WI38 (cell line): ENCODE measurements around the gene GLCCI1.
"Not testable (repeated sequence)": the region's sequence is repeated elsewhere in the genome, so short reads cannot be mapped to it uniquely, and the experiment has no call there.

Experiments
- H3K4me3 ChIP-seq: 2 replicates; pipeline ENCODE4 v1.5.1; 2011; ENCODE audit warnings: low read depth, mild to moderate bottlenecking, control low read depth, low read length
- TF ChIP-seq, protein P1 (sequence below): IDR thresholded peaks from 2 replicates; pipeline ENCODE4 v1.5.1; 2012; ENCODE audit warnings: low read depth, mild to moderate bottlenecking, control low read depth, low read length

The GLCCI1 gene

DNA sequence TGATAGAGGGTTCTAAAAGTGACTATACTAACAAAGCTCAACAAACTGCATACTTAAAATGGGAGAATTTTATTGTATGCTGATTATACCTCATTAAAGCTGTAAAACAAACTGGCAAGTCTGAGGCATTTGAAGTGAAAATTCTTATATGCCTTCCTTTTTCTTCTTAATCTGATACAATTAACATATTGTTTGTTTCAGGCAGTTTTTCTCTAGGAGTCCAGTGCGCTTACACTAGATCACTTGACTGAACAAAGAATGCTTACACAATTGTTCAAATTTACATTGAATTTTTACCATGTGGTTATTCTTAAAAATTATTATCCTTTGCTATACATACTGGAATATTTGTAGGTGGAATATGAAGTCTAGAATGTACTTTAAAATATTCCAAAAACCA, 89.0 kb downstream of the GLCCI1 start:
- TF ChIP-seq, protein P1, sequence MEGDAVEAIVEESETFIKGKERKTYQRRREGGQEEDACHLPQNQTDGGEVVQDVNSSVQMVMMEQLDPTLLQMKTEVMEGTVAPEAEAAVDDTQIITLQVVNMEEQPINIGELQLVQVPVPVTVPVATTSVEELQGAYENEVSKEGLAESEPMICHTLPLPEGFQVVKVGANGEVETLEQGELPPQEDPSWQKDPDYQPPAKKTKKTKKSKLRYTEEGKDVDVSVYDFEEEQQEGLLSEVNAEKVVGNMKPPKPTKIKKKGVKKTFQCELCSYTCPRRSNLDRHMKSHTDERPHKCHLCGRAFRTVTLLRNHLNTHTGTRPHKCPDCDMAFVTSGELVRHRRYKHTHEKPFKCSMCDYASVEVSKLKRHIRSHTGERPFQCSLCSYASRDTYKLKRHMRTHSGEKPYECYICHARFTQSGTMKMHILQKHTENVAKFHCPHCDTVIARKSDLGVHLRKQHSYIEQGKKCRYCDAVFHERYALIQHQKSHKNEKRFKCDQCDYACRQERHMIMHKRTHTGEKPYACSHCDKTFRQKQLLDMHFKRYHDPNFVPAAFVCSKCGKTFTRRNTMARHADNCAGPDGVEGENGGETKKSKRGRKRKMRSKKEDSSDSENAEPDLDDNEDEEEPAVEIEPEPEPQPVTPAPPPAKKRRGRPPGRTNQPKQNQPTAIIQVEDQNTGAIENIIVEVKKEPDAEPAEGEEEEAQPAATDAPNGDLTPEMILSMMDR, result no peak
- no peak overlapping the region for H3K4me3 ChIP-seq

DNA sequence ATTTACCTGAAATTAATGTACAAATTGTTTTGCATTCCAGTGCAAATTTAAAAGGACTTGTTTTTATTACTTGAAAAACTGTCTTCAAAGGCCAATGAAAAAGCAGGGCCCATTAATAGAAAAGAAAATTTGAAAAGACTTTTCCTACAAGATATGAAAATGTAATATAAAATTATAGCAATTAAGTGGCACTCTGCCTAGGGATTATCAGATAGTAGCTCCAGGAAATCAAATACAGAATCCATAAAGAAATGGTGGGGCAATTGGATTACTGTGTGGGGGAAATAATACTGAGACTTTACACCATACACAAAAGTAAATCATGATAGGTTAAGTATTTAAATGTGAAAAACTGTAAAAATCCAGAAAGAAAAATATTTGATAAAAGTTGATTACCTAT, 89.7 kb downstream of the GLCCI1 start:
- TF ChIP-seq, protein P1, result no peak

DNA sequence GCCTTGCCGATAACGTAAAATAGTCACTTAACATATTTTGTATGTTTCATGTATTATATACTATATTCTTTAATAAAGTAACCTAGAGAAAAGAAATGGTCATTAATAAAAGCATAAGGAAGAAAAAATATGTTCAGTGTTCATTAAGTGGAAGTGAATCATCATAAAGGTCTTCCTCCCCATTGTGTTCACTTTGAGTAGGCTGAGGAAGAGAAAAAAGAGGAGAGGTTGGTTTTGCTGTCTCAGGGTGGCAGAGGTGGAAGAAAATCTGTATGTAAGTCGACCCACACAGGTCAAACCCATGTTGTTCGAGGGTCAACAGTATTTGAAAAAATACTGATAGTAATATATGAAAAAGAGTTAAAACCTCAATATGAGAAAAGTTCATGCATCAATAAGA, 90.3 kb downstream of the GLCCI1 start:
- H3K4me3 ChIP-seq, result no peak overlapping the region
- TF ChIP-seq, protein P1, result no peak

More for the DNA sequence above, 89.7 kb downstream of the GLCCI1 start:
- H3K4me3 ChIP-seq, result no peak overlapping the region

DNA sequence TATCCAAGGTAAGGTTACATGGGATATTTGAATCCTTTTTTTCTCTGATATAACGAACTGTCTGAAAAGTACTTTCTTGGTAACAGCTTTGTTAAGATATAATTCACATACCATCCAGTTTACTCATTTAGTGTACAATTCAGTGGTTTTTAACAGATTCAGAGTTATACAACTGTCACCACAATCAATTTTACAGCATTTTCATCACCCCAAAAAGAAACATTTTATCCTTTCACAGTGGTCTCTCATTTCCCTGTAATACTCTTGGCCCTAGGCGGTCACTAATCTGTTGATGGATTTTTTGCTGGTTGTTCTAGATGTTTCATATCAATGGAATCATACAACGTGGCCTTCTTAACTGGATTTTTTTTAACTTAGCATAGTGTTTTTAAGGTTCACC, 91.6 kb downstream of the GLCCI1 start:
- H3K4me3 ChIP-seq, result no peak overlapping the region
- TF ChIP-seq, protein P1, result no peak

DNA sequence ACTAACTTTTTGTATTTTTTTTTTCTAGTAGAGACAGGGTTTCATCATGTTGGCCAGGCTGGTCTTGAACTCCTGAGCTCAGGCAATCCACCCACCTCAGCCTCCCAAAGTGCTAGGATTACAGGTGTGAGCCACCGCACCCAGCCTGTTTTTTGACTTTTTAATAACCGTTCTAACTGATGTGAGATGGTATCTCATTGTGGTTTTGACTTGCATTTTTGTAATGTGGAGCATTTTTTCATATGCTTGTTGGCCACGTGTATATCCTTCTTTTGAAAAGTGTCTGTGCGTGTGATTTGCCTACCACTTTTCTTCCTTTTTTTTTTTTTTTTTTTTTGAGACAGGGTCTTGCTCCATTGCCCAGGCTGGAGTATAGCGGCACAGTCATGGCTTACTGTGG, 94.7 kb downstream of the GLCCI1 start:
- not testable (repeated sequence) for H3K4me3 ChIP-seq

DNA sequence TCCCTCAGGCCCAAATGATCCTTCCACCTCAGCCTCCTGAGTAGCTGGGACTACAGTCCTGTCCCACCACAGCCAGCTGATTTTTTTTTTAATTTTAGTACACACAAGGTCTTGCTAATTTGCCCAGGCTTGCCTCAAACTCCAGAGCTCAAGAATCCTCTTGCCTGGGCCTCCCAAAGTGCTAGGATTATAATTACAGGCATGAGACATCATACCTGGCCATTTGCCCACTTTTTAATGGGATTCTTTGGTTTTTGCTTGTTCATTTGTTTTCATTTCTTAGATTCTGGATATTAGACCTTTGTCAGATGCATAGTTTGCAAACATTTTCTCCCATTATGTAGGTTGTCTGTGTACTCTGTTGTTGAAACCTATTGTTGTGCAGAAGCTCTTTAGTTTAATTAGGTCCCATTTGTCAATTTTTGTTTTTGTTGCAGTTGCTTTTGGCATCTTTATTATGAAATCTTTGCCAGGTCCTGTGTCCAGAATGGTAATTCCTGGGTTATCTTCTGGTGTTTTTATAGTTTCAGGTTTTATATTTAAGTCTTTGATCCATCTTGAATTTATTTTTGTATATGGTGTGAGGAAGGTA, 95.2 kb downstream of the GLCCI1 start:
- TF ChIP-seq, protein P1, result no peak

DNA sequence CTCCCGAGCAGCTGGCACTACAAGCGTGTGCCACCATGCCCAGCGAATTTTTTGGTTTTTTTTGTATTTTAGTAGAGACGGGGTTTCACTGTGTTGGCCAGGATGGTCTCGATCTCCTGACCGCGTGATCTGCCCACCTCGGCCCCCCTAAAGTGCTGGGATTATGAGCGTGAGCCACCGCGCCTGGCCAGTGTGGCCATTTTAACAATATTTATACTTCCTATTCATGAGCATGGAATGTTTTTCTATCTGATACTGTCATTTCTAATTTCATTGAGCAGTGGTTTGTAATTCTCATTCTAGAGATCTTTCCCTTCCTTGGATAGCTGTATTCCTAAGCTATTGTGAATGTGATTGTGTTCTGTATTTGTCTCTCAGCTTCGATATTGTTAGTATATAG, 96.2 kb downstream of the GLCCI1 start:
- TF ChIP-seq, protein P1, result no peak
- no peak overlapping the region for H3K4me3 ChIP-seq

More for the DNA sequence above, 95.2 kb downstream of the GLCCI1 start:
- H3K4me3 ChIP-seq, result no peak overlapping the region

DNA sequence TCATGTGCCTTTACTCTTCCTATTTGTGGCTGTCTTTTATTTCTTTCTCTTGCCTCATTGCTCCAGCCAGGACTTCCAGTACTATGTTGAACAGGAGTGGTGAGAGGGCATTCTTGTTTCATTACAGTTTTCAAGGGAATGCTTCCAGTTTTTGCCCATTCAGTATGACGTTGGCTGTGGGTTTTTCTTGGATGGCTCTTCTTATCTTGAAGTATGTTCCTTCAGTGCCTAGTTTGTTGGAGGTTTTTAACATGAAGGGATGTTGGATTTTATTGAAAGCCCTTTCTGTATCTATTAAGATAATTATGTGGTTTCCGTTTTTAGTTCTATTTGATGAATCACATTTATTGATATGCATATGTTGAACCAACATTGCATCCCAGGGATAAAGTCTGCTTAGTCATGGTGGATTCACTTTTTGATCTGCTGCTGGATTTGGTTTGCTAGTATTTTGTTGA, 96.8 kb downstream of the GLCCI1 start:
- no peak overlapping the region for H3K4me3 ChIP-seq
- TF ChIP-seq, protein P1, result no peak
